Measurements from ENCODE around the gene CLIC4.

GRCh38 chr1:24771574-24771973, 26.3 kb downstream of the CLIC4 start:
- TF ChIP-seq CTCF (conservative IDR thresholded peaks at IDR 0.05 in 1 of 2, IDR thresholded peaks at IDR 0.05 in 1 of 2; ENCODE audit: extremely low read depth in 1 of 2, insufficient read depth in 1 of 2, low read depth in 1 of 2, low read length in 2 of 2) = no peak
- TF ChIP-seq EZH2 (IDR thresholded peaks at IDR 0.05; ENCODE audit: borderline replicate concordance, low read length) = no peak

Data from mammary epithelial cell (primary cell).